GM12872 (cell line): ENCODE data around the gene ZNF91.

Experiments used
- CTCF ChIP-seq: IDR thresholded peaks from 3 replicates; pipeline ENCODE4 v1.5.1; 2011; ENCODE audit warnings: low read depth, mild to moderate bottlenecking, low read length, moderate library complexity; ENCODE audit not compliant: insufficient read depth

The ZNF91 gene

GRCh38 chr19:23406091-23406490 is 10.8 kb upstream of the ZNF91 start:
- TF ChIP-seq CTCF, result no peak

GRCh38 chr19:23404676-23405075 is 9.4 kb upstream of the ZNF91 start:
- TF ChIP-seq CTCF, result no peak

- no peak for TF ChIP-seq CTCF
These were observed 8.5 kb upstream of the ZNF91 start for GRCh38 chr19:23403581-23404324.

GRCh38 chr19:23403052-23403451 is 7.8 kb upstream of the ZNF91 start:
- no peak for TF ChIP-seq CTCF

GRCh38 chr19:23402388-23402787 is 7.1 kb upstream of the ZNF91 start:
- no peak for TF ChIP-seq CTCF

- TF ChIP-seq CTCF, result no peak
These were observed 5.9 kb upstream of the ZNF91 start for GRCh38 chr19:23401086-23401610.

GRCh38 chr19:23399443-23399842 is 4.2 kb upstream of the ZNF91 start:
- no peak for TF ChIP-seq CTCF

- no peak for TF ChIP-seq CTCF
These were observed 760 bp downstream of the ZNF91 start for GRCh38 chr19:23394511-23394910.
